ENCODE data around the gene ACP7. TPM values are rescaled to one million over a fixed set of nuclear protein-coding genes. Genes with fewer than 3 reads are reported as not detected.
A peak's percentile ranks its signal among the peaks of the same experiment; 100 is the strongest.

Gene ACP7
- total RNA-seq, 1 donor from 2014 or later = not detected

GRCh38 chr19:39156326-39157230 lies 72.4 kb downstream of the ACP7 start:
- no peaks in the 10 kb centered on the region for H3K27me3 Mint-ChIP-seq (ENCODE audit: low read depth, unreplicated experiment)
- no peak for FAIRE-seq
- Histone ChIP-seq H3K4me3 (ENCODE audit: insufficient read depth, low read depth, low read length) (peak overlapping the region; percentile 33), H3K9me3 (ENCODE audit: insufficient read depth, low read depth, low read length) (no peaks in the 10 kb centered on the region), H3K4me1 (ENCODE audit: insufficient read depth, low read length) (peaks cover 17% of the 10 kb centered on the region), H3K79me2 (ENCODE audit: insufficient read depth, low read length) (peaks cover 69% of the 10 kb centered on the region), H3K36me3 (ENCODE audit: insufficient read depth, low read length) (no peaks in the 10 kb centered on the region), H4K20me1 (ENCODE audit: insufficient read depth, low read length) (peaks cover 76% of the 10 kb centered on the region), H3K4me2 (ENCODE audit: low read length) (peak overlapping the region; percentile 82), H3K27ac (ENCODE audit: low read depth, low read length) (no peak overlapping the region), H3K27me3 (ENCODE audit: insufficient read depth, low read length) (no peaks in the 10 kb centered on the region), H2AFZ (ENCODE audit: low read depth, low read length) (no peak overlapping the region), H3K9ac (ENCODE audit: low read length) (peak overlapping the region; percentile 46)
- H3K4me1 Mint-ChIP-seq (ENCODE audit: low read depth, unreplicated experiment) = peaks cover 33% of the 10 kb centered on the region
- H3K4me3 Mint-ChIP-seq (ENCODE audit: unreplicated experiment) = peak overlapping the region; percentile 66
- peaks cover 12% of the 10 kb centered on the region for H3K36me3 Mint-ChIP-seq (ENCODE audit: low read depth, unreplicated experiment)
- DNase-seq (ENCODE audit: low read depth) = peak; percentile 20
- TF ChIP-seq CTCF (IDR thresholded peaks at IDR 0.05; ENCODE audit: insufficient read depth, low read depth, low read length) = no peak
- TF ChIP-seq EZH2 (IDR thresholded peaks at IDR 0.05; ENCODE audit: insufficient read depth, low read length) = no peak
- no peaks in the 10 kb centered on the region for H3K9me3 Mint-ChIP-seq (ENCODE audit: unreplicated experiment)
- H3K27ac Mint-ChIP-seq (ENCODE audit: unreplicated experiment) = no peak overlapping the region

GRCh38 chr19:39157275-39157996 lies 73.3 kb downstream of the ACP7 start:
- Mint-ChIP-seq H3K27ac (ENCODE audit: unreplicated experiment) (no peak overlapping the region), H3K36me3 (ENCODE audit: low read depth, unreplicated experiment) (peaks cover 10% of the 10 kb centered on the region), H3K4me3 (ENCODE audit: unreplicated experiment) (peak overlapping the region; percentile 66), H3K4me1 (ENCODE audit: low read depth, unreplicated experiment) (peaks cover 33% of the 10 kb centered on the region), H3K9me3 (ENCODE audit: unreplicated experiment) (no peaks in the 10 kb centered on the region), H3K27me3 (ENCODE audit: low read depth, unreplicated experiment) (no peaks in the 10 kb centered on the region)
- Histone ChIP-seq H3K27ac (ENCODE audit: low read depth, low read length) (no peak overlapping the region), H2AFZ (ENCODE audit: low read depth, low read length) (no peak overlapping the region), H3K4me1 (ENCODE audit: insufficient read depth, low read length) (peaks cover 17% of the 10 kb centered on the region), H3K4me3 (ENCODE audit: insufficient read depth, low read depth, low read length) (no peak overlapping the region), H3K9ac (ENCODE audit: low read length) (peak overlapping the region; percentile 46), H4K20me1 (ENCODE audit: insufficient read depth, low read length) (peaks cover 72% of the 10 kb centered on the region), H3K4me2 (ENCODE audit: low read length) (peak overlapping the region; percentile 82), H3K27me3 (ENCODE audit: insufficient read depth, low read length) (no peaks in the 10 kb centered on the region), H3K79me2 (ENCODE audit: insufficient read depth, low read length) (peaks cover 72% of the 10 kb centered on the region), H3K9me3 (ENCODE audit: insufficient read depth, low read depth, low read length) (no peaks in the 10 kb centered on the region), H3K36me3 (ENCODE audit: insufficient read depth, low read length) (no peaks in the 10 kb centered on the region)
- no peak for FAIRE-seq
- peak; percentile 25 for DNase-seq (ENCODE audit: low read depth)
- TF ChIP-seq CTCF (IDR thresholded peaks at IDR 0.05; ENCODE audit: insufficient read depth, low read depth, low read length) (no peak), EZH2 (IDR thresholded peaks at IDR 0.05; ENCODE audit: insufficient read depth, low read length) (no peak)
